Astrocyte (in vitro differentiated cells and primary cell): ENCODE measurements around the gene STK11IP. TPM values are rescaled to one million over a fixed set of nuclear protein-coding genes. Genes with fewer than 3 reads are reported as not detected.

ENCODE experiments used
- DNase-seq: peaks from one replicate; pipeline ENCODE4 v3.0.0-alpha.2; 2010; ENCODE audit warnings: low read depth
- FAIRE-seq: peaks from 2 replicates; lab custom pipeline; 2011; peaks lifted over from hg19 to GRCh38; lab: Jason Lieb, UNC
- H2AFZ ChIP-seq: 2 replicates; pipeline ENCODE4 v1.6.0; 2012; ENCODE audit warnings: low read depth, low read length, inconsistent platforms
- H3K27ac ChIP-seq: 2 replicates; pipeline ENCODE4 v1.5.1; 2011; ENCODE audit warnings: low read depth, low read length, inconsistent platforms
- H3K27me3 ChIP-seq: 2 replicates; pipeline ENCODE4 v1.6.0; 2011; ENCODE audit warnings: low read length, inconsistent platforms; ENCODE audit not compliant: insufficient read depth
- H3K36me3 ChIP-seq: 2 replicates; pipeline ENCODE4 v1.5.1; 2011; ENCODE audit warnings: low read length, inconsistent platforms; ENCODE audit not compliant: insufficient read depth
- H3K4me1 ChIP-seq: 2 replicates; pipeline ENCODE4 v1.5.1; 2011; ENCODE audit warnings: low read length, inconsistent platforms; ENCODE audit not compliant: insufficient read depth
- H3K4me2 ChIP-seq: 2 replicates; pipeline ENCODE4 v1.6.0; 2012; ENCODE audit warnings: low read length, inconsistent platforms
- H3K4me3 ChIP-seq: 2 replicates; pipeline ENCODE4 v1.5.1; 2011; ENCODE audit warnings: low read depth, mild to moderate bottlenecking, low read length, inconsistent platforms; ENCODE audit not compliant: insufficient read depth
- H3K79me2 ChIP-seq: 2 replicates; pipeline ENCODE4 v1.6.0; 2012; ENCODE audit warnings: mild to moderate bottlenecking, low read length, inconsistent platforms; ENCODE audit not compliant: insufficient read depth
- H3K9ac ChIP-seq: 2 replicates; pipeline ENCODE4 v1.6.0; 2012; ENCODE audit warnings: mild to moderate bottlenecking, low read length, inconsistent platforms
- H3K9me3 ChIP-seq: 2 replicates; pipeline ENCODE4 v1.5.1; 2012; ENCODE audit warnings: low read depth, mild to moderate bottlenecking, low read length, inconsistent platforms; ENCODE audit not compliant: insufficient read depth
- H4K20me1 ChIP-seq: 2 replicates; pipeline ENCODE4 v1.6.0; 2012; ENCODE audit warnings: low read length, inconsistent platforms; ENCODE audit not compliant: insufficient read depth
- H3K27ac Mint-ChIP-seq: one replicate; pipeline ENCODE4 v1.8.0; 2021; ENCODE audit warnings: mild to moderate bottlenecking, mixed read lengths; ENCODE audit not compliant: unreplicated experiment
- H3K27me3 Mint-ChIP-seq: one replicate; pipeline ENCODE4 v1.8.0; 2021; ENCODE audit warnings: low read depth, mixed read lengths; ENCODE audit not compliant: unreplicated experiment
- H3K36me3 Mint-ChIP-seq: one replicate; pipeline ENCODE4 v1.8.0; 2021; ENCODE audit warnings: low read depth, mixed read lengths; ENCODE audit not compliant: unreplicated experiment
- H3K4me1 Mint-ChIP-seq: one replicate; pipeline ENCODE4 v1.8.0; 2021; ENCODE audit warnings: low read depth, mixed read lengths; ENCODE audit not compliant: unreplicated experiment
- H3K4me3 Mint-ChIP-seq: one replicate; pipeline ENCODE4 v1.8.0; 2021; ENCODE audit warnings: mild to moderate bottlenecking, moderate library complexity, mixed read lengths; ENCODE audit not compliant: unreplicated experiment
- H3K9me3 Mint-ChIP-seq: one replicate; pipeline ENCODE4 v1.8.0; 2021; ENCODE audit warnings: mild to moderate bottlenecking, mixed read lengths; ENCODE audit not compliant: unreplicated experiment
- EZH2 ChIP-seq: IDR thresholded peaks from 2 replicates; pipeline ENCODE4 v1.6.1; 2012; ENCODE audit warnings: mild to moderate bottlenecking, low read length, inconsistent platforms; ENCODE audit not compliant: insufficient read depth
- total RNA-seq: library from RNA; stranded (reverse); gene quantifications from 2 replicates; pipeline ENCODE4 v1.2.1, GENCODE V29; 2021
- TF ChIP-seq, protein P1 (sequence below): IDR thresholded peaks from 2 replicates; pipeline ENCODE4 v1.5.1; 2011; ENCODE audit warnings: low read depth, mild to moderate bottlenecking, inconsistent platforms, low read length, moderate library complexity; ENCODE audit not compliant: insufficient read depth

Gene STK11IP
- total RNA-seq, 1 donor from 2014 or later = 24.9 TPM

DNA sequence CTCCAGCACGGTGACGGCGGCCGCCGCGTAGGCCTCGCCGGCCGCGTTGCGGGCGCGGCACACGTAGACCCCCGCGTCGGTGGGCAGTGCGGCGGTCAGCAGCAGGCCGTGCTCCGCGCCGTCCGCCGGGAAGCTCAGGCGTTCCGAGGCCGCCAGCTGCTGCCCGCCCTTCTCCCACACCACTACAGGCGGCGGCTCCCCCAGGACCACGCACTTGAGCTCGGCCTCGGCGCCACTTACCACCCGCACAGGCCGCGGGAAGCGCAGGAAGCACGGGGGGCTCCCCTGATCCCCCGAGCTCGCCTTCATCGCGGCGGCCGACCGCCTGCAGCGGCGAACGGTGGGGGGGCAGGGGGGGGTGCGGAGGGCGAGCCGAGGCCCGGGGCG lies 26.7 kb upstream of the STK11IP start:
- H3K36me3 Mint-ChIP-seq = peaks cover 17% of the 10 kb centered on the region
- Histone ChIP-seq H3K9me3 (no peaks in the 10 kb centered on the region), H2AFZ (peak overlapping the region; percentile 80), H4K20me1 (peaks cover 15% of the 10 kb centered on the region), H3K4me3 (peak overlapping the region; percentile 60), H3K36me3 (peaks cover 8% of the 10 kb centered on the region), H3K4me2 (peak overlapping the region; percentile 89), H3K79me2 (peaks cover 10% of the 10 kb centered on the region), H3K27ac (peak overlapping the region; percentile 47), H3K9ac (peak overlapping the region; percentile 82), H3K27me3 (no peaks in the 10 kb centered on the region), H3K4me1 (peaks cover 15% of the 10 kb centered on the region)
- H3K9me3 Mint-ChIP-seq = no peaks in the 10 kb centered on the region
- H3K4me3 Mint-ChIP-seq = no peak overlapping the region
- DNase-seq (peak; percentile 13), FAIRE-seq (no peak)
- no peaks in the 10 kb centered on the region for H3K27me3 Mint-ChIP-seq
- H3K27ac Mint-ChIP-seq = no peak overlapping the region
- peaks cover 4% of the 10 kb centered on the region for H3K4me1 Mint-ChIP-seq
- TF ChIP-seq, protein P1, sequence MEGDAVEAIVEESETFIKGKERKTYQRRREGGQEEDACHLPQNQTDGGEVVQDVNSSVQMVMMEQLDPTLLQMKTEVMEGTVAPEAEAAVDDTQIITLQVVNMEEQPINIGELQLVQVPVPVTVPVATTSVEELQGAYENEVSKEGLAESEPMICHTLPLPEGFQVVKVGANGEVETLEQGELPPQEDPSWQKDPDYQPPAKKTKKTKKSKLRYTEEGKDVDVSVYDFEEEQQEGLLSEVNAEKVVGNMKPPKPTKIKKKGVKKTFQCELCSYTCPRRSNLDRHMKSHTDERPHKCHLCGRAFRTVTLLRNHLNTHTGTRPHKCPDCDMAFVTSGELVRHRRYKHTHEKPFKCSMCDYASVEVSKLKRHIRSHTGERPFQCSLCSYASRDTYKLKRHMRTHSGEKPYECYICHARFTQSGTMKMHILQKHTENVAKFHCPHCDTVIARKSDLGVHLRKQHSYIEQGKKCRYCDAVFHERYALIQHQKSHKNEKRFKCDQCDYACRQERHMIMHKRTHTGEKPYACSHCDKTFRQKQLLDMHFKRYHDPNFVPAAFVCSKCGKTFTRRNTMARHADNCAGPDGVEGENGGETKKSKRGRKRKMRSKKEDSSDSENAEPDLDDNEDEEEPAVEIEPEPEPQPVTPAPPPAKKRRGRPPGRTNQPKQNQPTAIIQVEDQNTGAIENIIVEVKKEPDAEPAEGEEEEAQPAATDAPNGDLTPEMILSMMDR = no peak
- no peak for TF ChIP-seq EZH2

DNA sequence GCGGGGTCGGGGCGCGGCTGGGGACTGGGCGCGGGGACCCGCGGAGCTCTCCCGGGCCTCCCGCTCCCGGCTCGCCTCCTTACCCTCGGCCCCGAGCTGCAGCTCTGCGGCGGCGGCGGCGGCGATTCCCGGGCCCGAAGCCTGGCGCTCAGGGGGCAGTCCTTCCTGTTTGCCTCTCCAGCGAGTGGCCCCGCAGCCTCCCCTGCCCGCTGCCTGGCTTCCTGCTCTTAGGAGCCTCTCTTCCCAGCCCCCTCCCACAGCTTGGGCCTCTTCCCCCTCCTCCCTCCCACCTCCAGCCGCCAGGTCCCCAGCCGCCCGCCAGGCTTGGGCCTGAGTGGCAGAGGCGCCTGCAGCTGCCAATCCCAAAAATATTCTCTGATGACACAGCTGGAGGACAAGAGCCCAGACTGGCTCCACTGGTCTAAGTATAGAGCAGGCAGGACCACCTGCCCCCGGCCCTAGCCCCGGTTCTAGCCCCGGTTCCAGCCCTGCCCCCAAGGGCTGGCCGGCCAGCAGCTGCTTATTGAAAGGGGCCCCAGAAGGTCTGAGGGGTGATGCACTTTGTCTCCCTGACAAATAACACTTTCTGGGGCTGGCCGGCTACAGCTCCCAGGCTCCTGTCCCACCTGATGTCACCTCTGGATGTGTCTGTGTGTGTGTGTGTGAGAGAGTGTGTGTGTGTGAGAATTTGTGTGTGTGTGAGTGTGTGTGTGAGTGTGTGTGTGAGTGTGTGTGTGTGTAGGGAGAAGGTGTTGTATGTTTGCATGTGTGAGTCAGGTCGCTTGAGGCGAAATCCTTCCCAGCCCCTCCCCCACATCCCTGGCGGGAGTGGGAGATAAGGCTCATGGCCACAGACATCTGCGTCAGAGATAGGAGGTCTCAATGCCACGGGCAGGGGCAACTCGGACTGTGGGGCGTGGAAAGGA lies 26.1 kb upstream of the STK11IP start, which contains the start of gene OBSL1:
OBSL1 (minus strand) TSS at position 229 of the 926 bp plus-strand sequence. CDS start 307 bp downstream, outside the sequence.
- H3K4me1 Mint-ChIP-seq = peaks cover 4% of the 10 kb centered on the region
- H3K79me2 ChIP-seq = peaks cover 10% of the 10 kb centered on the region
- H3K36me3 ChIP-seq = peaks cover 8% of the 10 kb centered on the region
- peak within 1 kb of the TSS; percentile 80 for H2AFZ ChIP-seq
- no peaks in the 10 kb centered on the region for H3K9me3 Mint-ChIP-seq
- FAIRE-seq (no peak), DNase-seq (peak; percentile 67)
- H3K27ac ChIP-seq = peak within 1 kb of the TSS; percentile 47
- H3K9ac ChIP-seq = peak within 1 kb of the TSS; percentile 82
- H3K4me2 ChIP-seq = peak within 1 kb of the TSS; percentile 89
- H3K4me1 ChIP-seq = peaks cover 17% of the 10 kb centered on the region
- no peaks in the 10 kb centered on the region for H3K27me3 Mint-ChIP-seq
- H4K20me1 ChIP-seq = peaks cover 15% of the 10 kb centered on the region
- H3K36me3 Mint-ChIP-seq = peaks cover 13% of the 10 kb centered on the region
- no peaks in the 10 kb centered on the region for H3K9me3 ChIP-seq
- H3K4me3 Mint-ChIP-seq = peak within 1 kb of the TSS; percentile 79
- H3K27me3 ChIP-seq = peaks cover 3% of the 10 kb centered on the region
- TF ChIP-seq, protein P1 = no peak
- TF ChIP-seq EZH2 = no peak
- peak within 1 kb of the TSS; percentile 60 for H3K4me3 ChIP-seq
- H3K27ac Mint-ChIP-seq = peak within 1 kb of the TSS; percentile 59
